Heart left ventricle (tissue), 16 donors: ENCODE results near the gene HOOK2. TPM values are rescaled to one million over a fixed set of nuclear protein-coding genes. Genes with fewer than 3 reads are reported as not detected.

Experiments
- ATAC-seq, 4 donors: fragments of 200-7000 bp; cut with Tn5 transposase; one replicate each; pipeline ENCODE4 v1.9.1; 2020 to 2022; ENCODE audit warnings: moderate library complexity in 4 of 4, mild to moderate bottlenecking in 3 of 4, moderate number of reproducible peaks in 1 of 4
- DNase-seq, 5 donors: peaks; one replicate each; pipeline ENCODE4 v3.0.0-alpha.2; 2020
- H3K27ac ChIP-seq, 12 donors: fragments of 200-600 bp; sonication (generic) in 4 of 12; one replicate each; pipeline versions ENCODE4 v1.5.0 to v1.8.0; 2016 to 2022; ENCODE audit warnings: mild to moderate bottlenecking in 2 of 12
- H3K27me3 ChIP-seq, 9 donors: fragments of 200-600 bp; sonication (generic) in 2 of 9; one replicate each; pipeline versions ENCODE4 v1.5.1 to v1.8.0; 2016 to 2022; ENCODE audit warnings: mild to moderate bottlenecking in 3 of 9
- H3K36me3 ChIP-seq, 9 donors: fragments of 200-600 bp; sonication (generic) in 2 of 9; one replicate each; pipeline versions ENCODE4 v1.5.0 to v1.8.0; 2018 to 2022; ENCODE audit warnings: mild to moderate bottlenecking in 2 of 9
- H3K4me1 ChIP-seq, 12 donors: fragments of 200-600 bp; sonication (generic) in 4 of 12; one replicate each; pipeline versions ENCODE4 v1.5.0 to v1.8.0; 2016 to 2022; ENCODE audit warnings: mild to moderate bottlenecking in 3 of 12
- H3K4me3 ChIP-seq, 12 donors: fragments of 200-600 bp; sonication (generic) in 4 of 12; one replicate each; pipeline versions ENCODE4 v1.5.0 to v1.8.0; 2017 to 2022; ENCODE audit warnings: mild to moderate bottlenecking in 9 of 12, moderate library complexity in 4 of 12
- H3K9me3 ChIP-seq, 12 donors: fragments of 200-600 bp; sonication (generic) in 4 of 12; one replicate each; pipeline versions ENCODE4 v1.5.0 to v1.8.0; 2016 to 2022; ENCODE audit warnings: mild to moderate bottlenecking in 1 of 12
- CTCF ChIP-seq, 12 donors: fragments of 200-600 bp; sonication (generic) in 4 of 12; IDR thresholded peaks; one replicate each; pipeline versions ENCODE4 v1.5.0 to v1.8.0; 2018 to 2022; ENCODE audit warnings: antibody characterized with exemption in 12 of 12, mild to moderate bottlenecking in 5 of 12
- POLR2A ChIP-seq, 2 donors: fragments of 450-650 bp; IDR thresholded peaks; one replicate each; pipeline ENCODE4 v1.6.1; 2017; ENCODE audit warnings: antibody characterized with exemption in 2 of 2, mild to moderate bottlenecking in 2 of 2, moderate library complexity in 2 of 2
- WGBS, 4 donors: extraction: QIAGEN DNeasy Blood & Tissue Kit in 2 of 4; methylation state at CpG; one replicate each; pipeline versions ENCODE4 v1.1.5 to v1.1.7; 2013 to 2018; 5-methylcytosine and 5-hydroxymethylcytosine counted together
- intact Hi-C, 10 donors: fragments of 100-400 bp; cut with DNase I; formaldehyde crosslinking; loops; one replicate each; pipeline versions ENCODE4 v1.11.1 to v1.14.2; 2022
- polyA plus RNA-seq, 2 donors: library from polyadenylated mRNA; stranded (reverse); fragments of 200-250 nt; gene quantifications; one replicate each; pipeline ENCODE4 v1.2.3, GENCODE V29; 2013
- total RNA-seq, 9 donors: library from RNA; depleted of rRNA in 2 of 9; stranded (reverse); fragments of >200 nt in 2 of 9; fragmentation: NEBNext Ultra II Directional in 3 of 9; extraction: Animal tissue kit (Norgen Biotek cat#: 25700) in 3 of 9; gene quantifications; one replicate each; pipeline versions ENCODE4 v1.1.0 to v1.2.4, GENCODE V29; 2016 to 2023
- donor health status: ischemic (EF 13 %, LVEDD 7.1; RV severe dilation, severe dysfunction).
- donor health status: healthy with polysubstance abuse.
- donor health status: DM: no; HTN: yes; CAD: no.
- donor health status: DM: no; HTN: no; CAD: no.
- donor health status: ischemic (EF 25% LVEDD 6.9; RV normal size, moderate dysfunction).
- donor health status: ischemic (EF 25% LVEDD 5.7; RV mildly dilated, moderate dysfunction).
- donor health status: healthy.
- donor health status: DM: yes; HTN: yes; CAD: no.
- donor health status: ischemic (EF 35%, LVEDD 5.7; RV mildly dilated, moderate dysfunction).
- donor health status: nonischemic (EF 11% LVEDD 7.7; RV severe dilation, severe dysfunction).
- donor health status: DM: yes; HTN: yes; CAD: no.
- donor health status: PGD.
- donor health status: ischemic (EF 29% LVEDD 5.4; RV normal size, mild dysfunction).
- donor health status: nonischemic (EF 23%, LVEDD 6.1; RV moderate dilation, normal function).

Gene HOOK2
- total and polyA plus RNA-seq, 11 donors, result 29.9 to 90.1 (median 62.6) TPM

GRCh38 chr19:12815088-12815487, 39.7 kb upstream of the HOOK2 start:
- Histone ChIP-seq H3K4me3 (no peak overlapping the region), H3K4me1 (no peaks in the 10 kb centered on the region), H3K27me3 (no peaks in the 10 kb centered on the region), H3K36me3 (peaks cover 0 to 27% (median 7%) of the 10 kb centered on the region in 9 donors), H3K27ac (no peak overlapping the region), H3K9me3 (no peaks in the 10 kb centered on the region)
- 90 to 94% (median 94%) methylated on average over 7 of the region's 7 CpGs for WGBS, 4 donors
- intact Hi-C loops, result no loop called here
- ATAC-seq, result no peak
- no peak for DNase-seq
- TF ChIP-seq CTCF (IDR thresholded peaks at IDR 0.05), result no peak

- ATAC-seq, result peak; percentile 87 to 95 (median 91)
- TF ChIP-seq CTCF (IDR thresholded peaks at IDR 0.05) (peak in 3 of 12 donors; percentile 11 to 18 (median 14)), POLR2A (IDR thresholded peaks at IDR 0.05) (peak in 1 of 2 donors; percentile 48)
- 4 to 7% (median 4%) methylated on average over 43 to 66 of the region's 66 CpGs for WGBS, 4 donors
- no peaks in the 10 kb centered on the region for H3K9me3 ChIP-seq
- peak within 1 kb of the TSS; percentile 18 to 85 (median 66) for H3K4me3 ChIP-seq
- H3K4me1 ChIP-seq, result peaks cover 6 to 26% (median 17%) of the 10 kb centered on the region in 12 donors
- intact Hi-C loops, result loop anchor here in 1 of 10 donors (5.0 kb wide), 1 partner anchor 36 kb away; no protein-coding TSS in a partner anchor
- peak within 1 kb of the TSS in 10 of 12 donors; percentile 3 to 72 (median 62) for H3K27ac ChIP-seq
- H3K36me3 ChIP-seq, result peaks cover 0 to 12% (median 4%) of the 10 kb centered on the region in 9 donors
- H3K27me3 ChIP-seq, result peaks cover 0 to 2% (median 0%) of the 10 kb centered on the region in 9 donors
- DNase-seq, result peak; percentile 90 to 96 (median 92)
Measured at GRCh38 chr19:12806242-12807081, 31.1 kb upstream of the HOOK2 start, which contains the start of gene RNASEH2A. TSS of gene RNASEH2A (plus strand) at chr19:12806584. CDS start at chr19:12806674, 90 bp downstream.

GRCh38 chr19:12804051-12804450, 28.7 kb upstream of the HOOK2 start:
- no peak overlapping the region for H3K27ac ChIP-seq
- no peak for ATAC-seq
- H3K9me3 ChIP-seq, result no peaks in the 10 kb centered on the region
- H3K36me3 ChIP-seq, result peaks cover 0 to 16% (median 12%) of the 10 kb centered on the region in 9 donors
- TF ChIP-seq POLR2A (IDR thresholded peaks at IDR 0.05) (no peak), CTCF (IDR thresholded peaks at IDR 0.05) (no peak)
- WGBS, 4 donors, result 91 to 95% (median 92%) methylated on average over 26 of the region's 26 CpGs
- intact Hi-C loops, result loop anchor here in 3 of 10 donors (5.0 kb wide), 2 partner anchors 37 to 82 kb away; partner anchors contain the start of gene TNPO2 (in 2 of the 3)
- H3K4me3 ChIP-seq, result no peak overlapping the region
- H3K4me1 ChIP-seq, result peaks cover 6 to 43% (median 26%) of the 10 kb centered on the region in 12 donors
- DNase-seq, result no peak
- peaks cover 0 to 6% (median 0%) of the 10 kb centered on the region in 9 donors for H3K27me3 ChIP-seq
